NCI-H524 treated with DMSO at 0.1 percent for 48 hours (cell line): ENCODE measurements around the gene ZC3H12D.
"Not testable (repeated sequence)": the region's sequence is repeated elsewhere in the genome, so short reads cannot be mapped to it uniquely, and the experiment has no call there.

Experiments used
- DNase-seq: peaks from one replicate; lab custom pipeline; 2025; lab: John Stamatoyannopoulos, UW

ZC3H12D gene

DNA sequence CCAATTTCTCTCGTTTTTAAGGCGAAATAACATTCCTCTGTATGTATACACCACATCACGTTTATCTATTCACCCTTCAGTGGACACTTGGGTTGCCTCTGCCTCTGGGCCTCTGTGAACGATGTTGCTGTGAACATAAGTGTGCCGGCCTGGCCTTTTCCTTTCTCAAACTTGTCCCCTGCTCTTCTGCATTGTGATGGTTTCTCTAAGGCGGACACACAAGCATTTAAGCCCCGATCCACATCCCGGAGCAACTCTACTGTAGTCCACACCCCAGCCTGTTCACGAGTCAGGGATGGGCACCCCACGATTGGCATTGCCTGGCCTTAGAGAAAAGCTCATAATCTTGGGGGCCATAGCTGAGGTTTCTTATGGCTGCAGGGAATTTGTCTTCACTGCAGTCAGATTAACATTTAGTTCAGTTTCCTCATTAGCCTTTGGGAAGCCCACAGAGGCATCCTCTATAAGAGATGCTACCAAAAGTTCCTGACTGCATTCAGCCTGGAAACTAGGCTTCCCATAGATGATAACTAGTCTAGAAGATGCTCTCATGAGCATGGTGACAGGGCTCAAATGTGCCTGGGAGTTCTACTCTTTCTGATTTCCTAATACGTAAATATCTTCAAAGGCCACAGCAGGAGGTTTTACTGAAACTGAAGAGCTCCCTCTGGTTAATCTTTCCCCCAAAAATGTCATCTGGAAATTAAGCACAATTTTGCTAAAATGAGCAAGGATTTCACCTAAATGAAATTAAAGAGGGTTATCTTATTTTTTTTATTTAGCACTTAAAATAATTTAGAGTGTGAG lies 762 bp downstream of the ZC3H12D start:
- DNase-seq, result no peak

DNA sequence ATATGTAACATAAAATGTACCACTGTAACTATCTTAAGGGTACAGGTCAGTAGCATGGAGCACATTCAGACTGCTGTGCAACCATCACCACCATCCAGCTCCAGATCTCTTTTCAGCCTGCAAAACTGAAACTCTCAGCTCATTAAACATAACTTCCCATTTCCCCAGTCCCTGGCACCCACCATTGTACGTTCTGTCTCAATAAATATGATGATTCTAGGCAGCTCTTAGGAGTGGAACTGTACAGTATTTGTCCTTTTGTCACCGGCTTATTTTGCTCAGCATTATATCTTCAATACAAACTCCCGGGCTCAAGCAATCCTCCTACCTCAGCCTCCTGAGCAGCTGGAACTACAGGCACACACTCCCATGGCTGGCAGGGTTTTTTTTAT lies 1.5 kb downstream of the ZC3H12D start:
- no peak for DNase-seq

- DNase-seq, result no peak
Measured at GRCh38 chr6:149482545-149483333, 2.1 kb downstream of the ZC3H12D start.

GRCh38 chr6:149480502-149481280 lies 4.1 kb downstream of the ZC3H12D start:
- DNase-seq, result no peak

DNA sequence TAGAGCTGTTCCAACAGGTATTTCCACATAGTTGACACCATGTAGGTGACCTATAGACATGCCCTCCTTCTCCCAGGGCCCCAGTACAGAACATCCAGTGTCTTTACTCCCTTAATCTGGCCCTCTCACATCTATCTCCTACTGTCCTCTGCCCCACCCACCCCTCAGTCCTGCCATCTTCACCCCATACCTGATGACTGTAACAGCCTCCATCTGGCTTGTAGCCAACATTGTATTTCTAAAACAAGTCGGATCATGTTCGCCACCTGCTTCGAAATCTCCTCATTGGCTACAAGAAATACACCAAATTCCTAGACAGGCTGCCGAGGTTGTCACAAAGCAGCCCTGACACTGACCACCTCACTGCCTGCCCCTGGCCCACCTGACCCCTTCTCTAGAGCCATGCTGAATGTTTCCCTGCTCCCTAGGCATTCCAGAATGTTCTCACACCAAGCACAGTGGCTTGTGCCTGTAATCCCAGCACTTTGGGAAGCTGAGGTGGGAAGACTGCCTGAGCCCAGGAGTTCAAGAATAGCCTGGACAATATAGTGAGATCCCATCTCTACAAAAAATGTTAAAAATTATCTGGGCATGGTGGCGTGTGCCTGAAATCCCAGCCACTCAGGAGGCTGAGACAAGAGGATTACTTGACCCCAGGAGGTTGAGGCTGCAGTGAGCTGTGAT lies 6.0 kb downstream of the ZC3H12D start:
- no peak for DNase-seq

- no peak for DNase-seq
Measured at GRCh38 chr6:149477544-149477943, 7.3 kb downstream of the ZC3H12D start.

DNA sequence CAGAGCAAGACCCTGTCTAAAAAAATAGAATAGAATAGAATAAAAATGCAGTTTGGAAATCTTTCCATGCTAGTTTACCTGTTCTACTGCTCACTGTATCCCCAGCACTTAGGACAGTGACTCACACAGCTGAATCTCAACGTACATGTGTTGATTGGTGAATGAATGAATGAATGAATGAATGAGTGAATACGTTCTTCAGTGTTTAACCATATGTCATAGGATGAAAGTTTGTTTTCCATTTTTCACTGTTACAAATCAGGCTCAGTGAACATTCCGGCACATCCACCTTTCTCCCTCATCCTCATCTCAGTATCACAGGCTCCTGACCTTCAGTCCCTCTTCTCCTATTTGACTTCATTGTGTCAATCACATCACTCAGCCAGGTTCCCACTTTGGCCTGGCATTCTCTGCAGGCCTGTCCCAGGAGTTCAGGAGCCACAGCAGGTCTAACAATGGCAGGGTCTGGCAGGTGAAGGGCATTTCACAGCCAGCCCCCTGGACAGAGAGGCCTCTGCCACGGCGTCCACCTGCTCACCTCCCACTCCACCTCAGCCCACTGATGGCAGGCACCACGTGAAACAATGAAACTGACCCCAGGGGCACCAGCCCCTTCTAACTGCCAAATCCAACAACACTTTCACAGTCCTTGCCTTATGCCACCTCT lies 7.9 kb downstream of the ZC3H12D start:
- DNase-seq, result no peak

DNA sequence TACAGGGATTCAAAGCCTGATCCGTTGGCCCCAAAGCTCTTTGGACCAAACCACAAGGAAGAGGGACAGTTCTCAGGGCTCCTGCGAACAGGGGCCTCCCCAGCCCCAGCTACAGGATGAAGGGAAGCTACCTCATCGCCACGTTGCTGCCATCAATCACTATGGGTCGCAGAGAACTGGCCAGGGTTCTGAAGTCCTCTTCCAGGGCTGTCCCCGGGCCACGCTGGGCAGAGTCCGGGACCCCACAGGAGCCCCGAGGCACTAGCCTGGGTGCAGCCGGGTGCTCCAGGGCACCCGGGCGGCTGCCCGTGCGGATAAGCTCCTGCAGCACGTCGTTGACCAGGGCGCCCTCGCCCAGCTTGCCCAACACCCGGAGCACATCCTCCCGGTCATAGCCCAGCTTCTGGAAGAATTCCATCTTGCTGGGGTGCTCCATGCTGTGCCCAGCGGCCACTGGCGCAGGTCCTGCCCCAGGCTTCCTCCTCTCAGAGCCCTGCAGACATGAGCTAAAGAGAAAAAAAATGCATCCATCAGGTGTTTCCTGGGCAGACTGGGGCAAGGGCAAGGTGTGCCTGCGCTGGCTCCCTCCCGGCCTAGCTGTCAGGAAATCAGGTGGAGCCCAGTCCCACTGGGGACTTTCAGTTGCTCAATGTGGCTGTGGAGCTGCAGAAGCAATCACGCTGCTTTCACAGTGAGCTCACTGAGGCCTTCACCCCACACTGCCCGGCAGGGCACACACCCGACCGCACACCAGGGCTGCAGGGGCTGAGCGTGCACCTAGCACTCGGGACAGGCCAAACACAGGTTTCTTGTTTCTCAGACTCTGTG lies 10.5 kb downstream of the ZC3H12D start:
- DNase-seq, result no peak

- no peak for DNase-seq
Measured at GRCh38 chr6:149473080-149474052, 11.4 kb downstream of the ZC3H12D start.

DNA sequence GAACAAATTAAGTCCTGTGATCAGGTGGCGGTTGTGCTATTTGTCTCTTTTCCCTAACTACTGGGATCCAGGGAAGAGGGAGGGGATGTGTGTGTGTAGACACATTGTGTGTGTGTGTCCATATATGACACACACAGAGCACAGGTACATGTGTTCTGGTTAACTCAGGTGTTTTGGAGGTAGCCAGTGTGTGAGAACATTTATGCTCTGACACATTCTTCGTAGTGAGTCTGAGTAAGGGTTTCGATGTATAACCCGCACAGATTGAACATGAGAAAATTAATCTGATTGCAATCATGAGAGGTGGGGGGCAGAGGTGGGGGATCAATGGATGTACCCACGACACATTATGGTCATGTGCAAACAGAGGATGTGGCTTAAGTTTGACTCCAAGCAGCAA lies 12.6 kb downstream of the ZC3H12D start:
- no peak for DNase-seq

- DNase-seq, result no peak
Measured at GRCh38 chr6:149471801-149472200, 13.0 kb downstream of the ZC3H12D start.

DNA sequence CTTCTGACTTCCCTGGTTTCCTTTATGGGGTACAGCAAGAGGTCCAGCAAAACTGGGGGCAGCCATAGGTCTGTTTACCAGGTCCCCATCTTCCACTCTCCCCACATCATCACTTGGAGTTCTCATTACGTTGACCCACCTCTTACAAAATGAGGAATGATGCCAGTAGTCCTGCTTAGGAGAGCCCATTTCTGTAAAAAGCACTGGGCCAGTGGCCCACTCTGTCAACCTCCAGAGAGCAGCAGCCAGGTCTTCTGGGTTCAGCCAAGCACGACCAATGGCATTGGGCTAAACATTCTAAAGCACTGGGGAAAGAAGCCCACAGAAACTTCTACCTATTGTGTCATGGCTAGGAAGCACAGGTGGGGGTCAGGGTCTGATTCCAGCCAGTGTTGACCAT lies 13.9 kb downstream of the ZC3H12D start:
- no peak for DNase-seq

- no peak for DNase-seq
Measured at GRCh38 chr6:149468179-149468578, 16.6 kb downstream of the ZC3H12D start.

- DNase-seq, result no peak
Measured at GRCh38 chr6:149467265-149467664, 17.5 kb downstream of the ZC3H12D start.

- no peak for DNase-seq
Measured at GRCh38 chr6:149464411-149464810, 20.4 kb downstream of the ZC3H12D start.

DNA sequence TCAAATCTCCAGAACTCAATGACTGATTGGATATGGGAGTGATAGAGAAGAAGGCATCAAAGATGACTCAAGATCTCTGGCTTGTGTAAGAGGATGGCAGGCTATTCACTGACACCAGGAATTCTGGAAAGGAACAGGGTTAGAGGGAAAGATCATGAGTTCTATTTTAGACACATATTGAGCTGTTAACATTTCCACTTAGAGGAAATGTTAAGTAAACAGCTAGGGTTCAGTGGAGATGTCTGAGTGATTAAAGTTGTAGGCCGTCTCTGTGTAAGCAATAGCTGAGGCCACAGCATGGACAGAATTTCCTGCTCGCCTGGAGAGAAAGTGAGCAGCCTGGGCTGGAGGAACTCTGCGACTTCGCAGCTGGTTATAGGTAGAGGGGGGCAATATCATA lies 21.0 kb downstream of the ZC3H12D start:
- DNase-seq, result no peak

DNA sequence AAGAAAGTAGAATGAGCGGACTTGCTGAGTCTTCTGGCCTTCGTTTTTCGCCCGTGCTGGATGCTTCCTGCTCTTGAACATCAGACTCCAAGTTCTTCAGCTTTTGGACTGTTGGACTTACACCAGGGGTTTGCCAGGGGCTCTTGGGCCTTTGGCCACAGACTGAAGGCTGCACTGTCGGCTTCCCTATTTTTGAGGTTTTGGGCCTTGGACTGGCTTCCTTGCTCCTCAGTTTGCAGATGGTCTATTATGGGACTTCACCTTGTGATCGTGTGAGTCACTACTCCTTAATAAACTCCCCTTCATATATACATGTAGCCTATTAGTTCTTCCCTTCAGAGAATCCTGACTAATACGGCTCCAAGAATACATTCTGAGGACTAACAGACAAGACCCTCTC lies 22.1 kb downstream of the ZC3H12D start:
- not testable (repeated sequence) for DNase-seq

DNA sequence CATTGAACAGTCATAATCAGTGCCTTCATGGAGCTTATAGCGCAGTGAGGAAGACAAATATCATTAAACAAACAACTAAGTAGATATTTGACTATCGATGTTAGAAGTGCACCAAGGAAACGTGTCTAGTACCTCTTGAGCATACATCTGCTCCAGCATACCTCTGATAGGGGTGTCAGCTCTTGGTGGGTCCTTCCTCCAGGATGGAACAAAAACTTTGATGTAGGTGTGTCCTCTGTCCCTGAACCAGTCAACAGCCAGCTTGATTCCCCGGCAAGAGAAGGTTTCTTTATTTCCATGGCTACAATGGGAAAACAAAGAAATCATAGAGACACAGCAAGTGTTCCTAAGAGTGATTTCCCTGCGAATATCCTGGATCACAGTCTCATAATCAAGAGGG lies 23.1 kb downstream of the ZC3H12D start:
- DNase-seq, result no peak

- DNase-seq, result not testable (repeated sequence)
Measured at GRCh38 chr6:149460249-149460648, 24.6 kb downstream of the ZC3H12D start.
